HG02759 (cell line): ENCODE results near the gene EXOC2.
"Not testable (repeated sequence)": the region's sequence is repeated elsewhere in the genome, so short reads cannot be mapped to it uniquely, and the experiment has no call there.

Source experiments
- ATAC-seq: cut with Tn5 transposase; IDR thresholded peaks from one replicate; pipeline ENCODE4 v1.9.1; 2021; ENCODE audit warnings: mild to moderate bottlenecking, moderate library complexity; ENCODE audit not compliant: unreplicated experiment

EXOC2 gene

DNA sequence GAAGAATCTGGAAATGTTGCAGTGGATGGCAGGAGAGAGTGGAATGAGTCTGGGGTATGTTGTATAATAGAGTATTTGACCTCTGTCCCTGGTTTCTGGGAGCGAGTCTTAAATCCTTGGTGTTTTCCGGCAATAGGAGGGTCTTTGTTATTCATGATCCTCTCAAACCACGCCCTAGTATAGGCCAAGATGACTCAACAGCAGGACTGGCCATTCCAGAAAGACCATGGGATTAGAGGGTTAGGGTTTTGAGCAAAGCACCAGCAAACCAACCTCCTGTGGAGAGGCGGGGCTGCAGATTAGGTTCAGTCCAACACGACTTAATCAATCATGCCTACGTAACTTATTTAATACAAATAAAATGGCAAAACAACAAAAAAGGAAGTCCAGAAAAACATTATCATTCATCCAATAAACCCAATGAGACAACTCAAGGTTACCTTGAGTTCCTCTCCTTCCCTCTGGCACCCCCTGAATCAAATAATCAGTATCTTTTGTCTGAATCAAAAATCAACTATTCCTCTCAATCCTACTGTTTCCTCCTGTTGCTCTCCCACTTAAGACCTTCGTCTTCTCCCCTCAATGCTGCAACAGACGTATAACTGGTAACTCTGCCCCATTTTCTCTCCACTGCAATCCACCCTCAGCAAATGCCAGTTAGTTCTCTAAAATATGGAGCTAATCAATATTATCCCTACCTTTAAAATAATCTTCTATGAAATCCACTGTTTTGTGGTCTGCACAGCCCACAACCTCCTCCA lies 51.5 kb downstream of the EXOC2 start:
- ATAC-seq: no peak

- ATAC-seq: no peak
These were observed 56.5 kb downstream of the EXOC2 start for GRCh38 chr6:636488-636887.

- no peak for ATAC-seq
These were observed 57.7 kb downstream of the EXOC2 start for GRCh38 chr6:635233-635632.

- no peak for ATAC-seq
These were observed 59.3 kb downstream of the EXOC2 start for GRCh38 chr6:633611-634010.

- no peak for ATAC-seq
These were observed 64.2 kb downstream of the EXOC2 start for GRCh38 chr6:628766-629165.

- no peak for ATAC-seq
These were observed 66.7 kb downstream of the EXOC2 start for GRCh38 chr6:626236-626635.

DNA sequence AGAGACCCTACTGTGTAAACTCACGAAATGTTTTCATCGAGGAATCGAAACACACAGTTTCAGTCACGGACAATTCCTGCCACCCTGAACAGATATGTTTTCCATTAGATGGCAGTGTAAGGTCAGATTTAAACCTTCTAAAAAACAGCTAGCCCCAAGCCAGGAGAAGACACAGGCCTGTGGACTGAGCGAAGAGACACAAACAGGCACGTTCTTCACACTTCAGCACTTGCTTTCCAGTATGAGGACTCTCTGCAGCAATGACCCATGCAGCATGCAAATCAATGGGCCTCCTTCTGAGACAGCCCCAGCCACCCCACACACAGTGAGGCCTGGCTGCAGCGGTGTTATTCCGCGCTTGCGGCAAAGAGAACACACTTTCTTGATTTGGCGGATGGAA lies 68.0 kb downstream of the EXOC2 start:
- ATAC-seq: no peak

- ATAC-seq: no peak
These were observed 70.5 kb downstream of the EXOC2 start for GRCh38 chr6:622462-622861.

GRCh38 chr6:621931-622330 lies 71.0 kb downstream of the EXOC2 start:
- no peak for ATAC-seq

DNA sequence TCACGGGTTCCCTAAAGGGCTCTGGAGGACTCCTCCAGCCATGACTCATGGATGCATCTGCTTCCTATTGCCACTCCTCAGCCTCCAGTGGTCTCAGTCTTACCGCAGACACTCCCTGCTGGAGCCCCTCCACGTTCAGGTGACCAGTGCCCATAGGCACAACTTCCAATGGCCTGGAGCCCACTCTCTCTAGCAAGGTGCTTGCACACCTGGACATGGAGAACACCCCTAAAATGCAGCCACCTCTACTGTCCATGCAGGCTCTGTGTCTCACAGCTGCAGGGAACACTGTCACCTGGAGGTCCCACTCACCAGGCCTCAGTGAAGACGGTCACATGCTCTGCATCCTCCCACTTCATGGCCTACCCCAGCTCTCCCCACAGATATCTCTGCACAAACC lies 72.0 kb downstream of the EXOC2 start:
- ATAC-seq: no peak

- ATAC-seq: no peak
These were observed 72.8 kb downstream of the EXOC2 start for GRCh38 chr6:620166-620565.

- no peak for ATAC-seq
These were observed 75.4 kb downstream of the EXOC2 start for GRCh38 chr6:617456-618100.

GRCh38 chr6:613981-614380 lies 79.0 kb downstream of the EXOC2 start:
- ATAC-seq: no peak

DNA sequence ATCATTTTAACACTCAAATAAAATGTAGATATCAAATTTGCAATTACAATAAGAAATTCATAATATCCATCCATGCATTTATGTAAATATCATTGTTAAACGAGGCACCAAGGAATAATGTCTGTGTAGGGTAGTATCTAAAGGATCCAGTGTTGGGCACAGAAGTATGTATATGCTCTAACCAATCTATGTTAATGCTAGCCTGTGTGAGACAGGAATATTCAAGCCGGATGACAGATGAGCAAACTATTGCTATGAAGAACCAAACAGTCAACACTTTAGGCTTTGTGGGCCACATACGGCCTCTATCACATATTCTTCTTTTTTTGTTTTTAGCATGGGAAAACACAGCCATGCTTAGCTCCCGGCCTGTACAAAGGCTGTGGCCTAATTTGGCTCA lies 81.0 kb downstream of the EXOC2 start:
- no peak for ATAC-seq

DNA sequence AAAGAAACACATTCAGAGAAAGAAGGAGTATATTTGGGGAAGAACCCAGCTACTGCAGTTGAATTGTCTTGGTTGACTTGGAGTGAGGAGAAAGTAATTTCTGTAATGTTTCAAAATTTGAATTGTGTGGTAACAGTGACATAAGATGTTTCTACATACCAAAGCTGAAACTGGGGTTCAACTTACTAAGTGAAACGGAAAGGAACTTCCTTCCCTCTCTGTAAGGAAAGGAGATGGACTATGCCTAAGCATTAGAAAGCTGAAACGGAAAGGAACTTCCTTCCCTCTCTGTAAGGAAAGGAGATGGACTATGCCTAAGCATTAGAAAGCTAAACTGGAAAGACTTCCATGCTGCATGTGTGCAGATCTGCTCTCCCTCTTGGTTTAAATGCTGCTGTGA lies 82.1 kb downstream of the EXOC2 start:
- no peak for ATAC-seq

GRCh38 chr6:609905-610304 lies 83.0 kb downstream of the EXOC2 start:
- ATAC-seq: no peak

- ATAC-seq: no peak
These were observed 86.0 kb downstream of the EXOC2 start for GRCh38 chr6:606829-607379.

- ATAC-seq: not testable (repeated sequence)
These were observed 87.0 kb downstream of the EXOC2 start for GRCh38 chr6:605895-606294.

- no peak for ATAC-seq
These were observed 88.4 kb downstream of the EXOC2 start for GRCh38 chr6:604579-604978.

DNA sequence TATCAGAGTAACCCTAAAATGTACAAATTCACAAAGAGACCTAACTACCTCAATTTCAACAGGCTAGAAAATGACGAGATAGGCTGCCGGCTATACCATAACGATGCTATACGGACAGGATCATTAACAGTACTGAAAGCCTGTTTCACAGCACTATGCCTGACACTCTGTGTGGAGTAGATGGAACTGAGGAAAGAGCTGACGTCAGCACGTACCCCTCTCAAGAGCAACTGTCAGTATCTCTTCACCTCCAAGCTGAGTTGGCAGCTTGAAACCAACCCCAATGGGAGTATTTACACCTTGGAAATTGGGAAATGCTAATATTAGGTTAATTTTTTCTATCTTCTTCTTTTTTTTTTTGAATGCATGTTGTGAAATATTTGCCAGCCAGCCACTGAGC lies 89.7 kb downstream of the EXOC2 start:
- ATAC-seq: no peak

- ATAC-seq: no peak
These were observed 93.1 kb downstream of the EXOC2 start for GRCh38 chr6:599576-600448.

DNA sequence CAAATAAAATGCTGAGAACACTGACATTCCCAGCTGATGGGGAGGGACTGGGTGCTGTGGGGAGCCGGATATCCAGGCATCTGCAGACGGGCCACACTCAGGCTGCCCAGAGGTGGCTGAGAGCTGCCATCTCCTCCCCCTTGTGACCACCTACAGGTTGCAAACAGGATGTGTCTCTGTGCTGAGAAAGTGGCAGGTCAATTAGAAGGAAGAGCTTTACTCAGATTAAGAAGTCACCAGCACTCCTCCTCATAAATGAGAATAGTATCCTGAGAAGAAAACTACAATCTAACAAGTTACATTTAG lies 99.1 kb downstream of the EXOC2 start:
- no peak for ATAC-seq
